Measurements from ENCODE around the gene SMIM38.

DNA sequence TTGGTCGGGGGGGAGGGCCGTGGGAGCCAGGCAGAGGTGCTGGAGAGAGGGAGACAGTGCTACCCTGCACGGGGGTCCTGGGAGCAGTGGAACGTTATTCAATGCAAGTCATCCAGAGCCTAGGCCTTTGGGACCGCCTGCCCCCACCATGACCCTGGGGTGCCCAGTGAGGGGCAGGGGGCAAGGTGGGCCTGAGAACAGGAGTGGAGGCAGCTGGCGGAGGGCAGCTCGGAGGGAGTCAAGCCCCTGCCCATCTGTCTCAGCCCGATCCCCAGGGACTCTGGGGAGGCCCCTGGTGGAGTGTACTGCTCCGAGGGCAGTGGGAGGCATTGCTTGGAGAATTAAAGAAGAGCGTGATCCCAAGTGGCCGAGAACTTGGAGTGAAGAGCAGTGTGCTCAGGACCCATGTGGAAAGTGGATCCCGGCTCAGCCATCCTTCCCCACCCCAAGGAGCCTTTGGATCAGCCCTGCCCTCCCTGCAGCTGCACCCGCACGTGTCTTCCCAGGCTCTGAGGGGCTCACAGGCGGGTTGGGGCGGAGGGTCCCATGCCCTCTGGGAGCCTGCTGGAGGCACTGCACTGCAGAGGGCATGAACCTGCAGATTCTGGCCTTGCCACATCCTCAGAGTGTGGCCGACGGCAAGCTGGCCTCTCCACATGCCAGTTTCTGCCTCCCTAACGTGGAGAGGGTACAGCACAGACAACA lies 34.0 kb upstream of the SMIM38 start:
- TF ChIP-seq, protein P1, sequence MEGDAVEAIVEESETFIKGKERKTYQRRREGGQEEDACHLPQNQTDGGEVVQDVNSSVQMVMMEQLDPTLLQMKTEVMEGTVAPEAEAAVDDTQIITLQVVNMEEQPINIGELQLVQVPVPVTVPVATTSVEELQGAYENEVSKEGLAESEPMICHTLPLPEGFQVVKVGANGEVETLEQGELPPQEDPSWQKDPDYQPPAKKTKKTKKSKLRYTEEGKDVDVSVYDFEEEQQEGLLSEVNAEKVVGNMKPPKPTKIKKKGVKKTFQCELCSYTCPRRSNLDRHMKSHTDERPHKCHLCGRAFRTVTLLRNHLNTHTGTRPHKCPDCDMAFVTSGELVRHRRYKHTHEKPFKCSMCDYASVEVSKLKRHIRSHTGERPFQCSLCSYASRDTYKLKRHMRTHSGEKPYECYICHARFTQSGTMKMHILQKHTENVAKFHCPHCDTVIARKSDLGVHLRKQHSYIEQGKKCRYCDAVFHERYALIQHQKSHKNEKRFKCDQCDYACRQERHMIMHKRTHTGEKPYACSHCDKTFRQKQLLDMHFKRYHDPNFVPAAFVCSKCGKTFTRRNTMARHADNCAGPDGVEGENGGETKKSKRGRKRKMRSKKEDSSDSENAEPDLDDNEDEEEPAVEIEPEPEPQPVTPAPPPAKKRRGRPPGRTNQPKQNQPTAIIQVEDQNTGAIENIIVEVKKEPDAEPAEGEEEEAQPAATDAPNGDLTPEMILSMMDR (conservative IDR thresholded peaks at IDR 0.05; ENCODE audit: low read depth, low read length) = no peak
- no peak for TF ChIP-seq SMC3 (IDR thresholded peaks at IDR 0.05; ENCODE audit: low read depth, low read length)
- no peak for TF ChIP-seq POLR2A (IDR thresholded peaks at IDR 0.05; ENCODE audit: low read depth, low read length)
- TF ChIP-seq, protein P2, sequence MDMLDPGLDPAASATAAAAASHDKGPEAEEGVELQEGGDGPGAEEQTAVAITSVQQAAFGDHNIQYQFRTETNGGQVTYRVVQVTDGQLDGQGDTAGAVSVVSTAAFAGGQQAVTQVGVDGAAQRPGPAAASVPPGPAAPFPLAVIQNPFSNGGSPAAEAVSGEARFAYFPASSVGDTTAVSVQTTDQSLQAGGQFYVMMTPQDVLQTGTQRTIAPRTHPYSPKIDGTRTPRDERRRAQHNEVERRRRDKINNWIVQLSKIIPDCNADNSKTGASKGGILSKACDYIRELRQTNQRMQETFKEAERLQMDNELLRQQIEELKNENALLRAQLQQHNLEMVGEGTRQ (IDR thresholded peaks at IDR 0.05; ENCODE audit: low read depth, low read length) = no peak
- TF ChIP-seq, protein P3, sequence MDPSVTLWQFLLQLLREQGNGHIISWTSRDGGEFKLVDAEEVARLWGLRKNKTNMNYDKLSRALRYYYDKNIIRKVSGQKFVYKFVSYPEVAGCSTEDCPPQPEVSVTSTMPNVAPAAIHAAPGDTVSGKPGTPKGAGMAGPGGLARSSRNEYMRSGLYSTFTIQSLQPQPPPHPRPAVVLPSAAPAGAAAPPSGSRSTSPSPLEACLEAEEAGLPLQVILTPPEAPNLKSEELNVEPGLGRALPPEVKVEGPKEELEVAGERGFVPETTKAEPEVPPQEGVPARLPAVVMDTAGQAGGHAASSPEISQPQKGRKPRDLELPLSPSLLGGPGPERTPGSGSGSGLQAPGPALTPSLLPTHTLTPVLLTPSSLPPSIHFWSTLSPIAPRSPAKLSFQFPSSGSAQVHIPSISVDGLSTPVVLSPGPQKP (IDR thresholded peaks at IDR 0.05; ENCODE audit: borderline replicate concordance, low read depth, low read length) = no peak

Data from IMR-90 (cell line).